Thyroid gland (tissue), 4 donors: ENCODE results near the gene NMRK2.

Source experiments
- POLR2A ChIP-seq, 2 donors: fragments of 450-650 bp; IDR thresholded peaks; one replicate each; pipeline ENCODE4 v1.6.1; 2017; ENCODE audit warnings: antibody characterized with exemption in 2 of 2, mild to moderate bottlenecking in 2 of 2, moderate library complexity in 1 of 2
- TF ChIP-seq, protein P1 (sequence below), 6 experiments: fragments of 200-600 bp in 3 of 6; fragments of 450-650 bp in 3 of 6; sonication (generic) in 3 of 6; IDR thresholded peaks; one replicate each; pipeline ENCODE4 v1.5.1; 2016 to 2019; ENCODE audit warnings: antibody characterized with exemption in 6 of 6, mild to moderate bottlenecking in 2 of 6, inconsistent platforms in 1 of 6, moderate library complexity in 1 of 6

DNA sequence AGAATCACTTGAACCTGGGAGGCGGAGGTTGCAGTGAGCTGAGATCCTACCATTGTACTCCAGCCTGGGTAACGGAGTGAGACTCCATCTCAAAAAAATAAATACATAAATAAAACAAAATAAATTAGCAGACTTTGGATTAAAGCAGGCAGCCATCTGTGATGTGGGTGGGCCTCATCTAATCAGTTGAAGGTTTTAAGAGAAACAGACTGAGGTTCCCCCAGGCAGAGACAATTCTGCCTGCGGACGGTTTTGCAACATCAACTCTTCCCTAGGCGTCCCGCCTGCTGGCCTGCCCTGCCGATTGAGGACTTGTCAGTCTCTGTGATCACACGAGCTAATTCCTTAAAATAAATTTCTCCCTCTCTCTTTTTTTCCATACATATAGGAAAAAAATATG lies 28.6 kb upstream of the NMRK2 start:
- TF ChIP-seq, protein P1, sequence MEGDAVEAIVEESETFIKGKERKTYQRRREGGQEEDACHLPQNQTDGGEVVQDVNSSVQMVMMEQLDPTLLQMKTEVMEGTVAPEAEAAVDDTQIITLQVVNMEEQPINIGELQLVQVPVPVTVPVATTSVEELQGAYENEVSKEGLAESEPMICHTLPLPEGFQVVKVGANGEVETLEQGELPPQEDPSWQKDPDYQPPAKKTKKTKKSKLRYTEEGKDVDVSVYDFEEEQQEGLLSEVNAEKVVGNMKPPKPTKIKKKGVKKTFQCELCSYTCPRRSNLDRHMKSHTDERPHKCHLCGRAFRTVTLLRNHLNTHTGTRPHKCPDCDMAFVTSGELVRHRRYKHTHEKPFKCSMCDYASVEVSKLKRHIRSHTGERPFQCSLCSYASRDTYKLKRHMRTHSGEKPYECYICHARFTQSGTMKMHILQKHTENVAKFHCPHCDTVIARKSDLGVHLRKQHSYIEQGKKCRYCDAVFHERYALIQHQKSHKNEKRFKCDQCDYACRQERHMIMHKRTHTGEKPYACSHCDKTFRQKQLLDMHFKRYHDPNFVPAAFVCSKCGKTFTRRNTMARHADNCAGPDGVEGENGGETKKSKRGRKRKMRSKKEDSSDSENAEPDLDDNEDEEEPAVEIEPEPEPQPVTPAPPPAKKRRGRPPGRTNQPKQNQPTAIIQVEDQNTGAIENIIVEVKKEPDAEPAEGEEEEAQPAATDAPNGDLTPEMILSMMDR (IDR thresholded peaks at IDR 0.05), result no peak
- TF ChIP-seq POLR2A (IDR thresholded peaks at IDR 0.05), result no peak
